Measurements from ENCODE around the gene OR4Q3.

DNA sequence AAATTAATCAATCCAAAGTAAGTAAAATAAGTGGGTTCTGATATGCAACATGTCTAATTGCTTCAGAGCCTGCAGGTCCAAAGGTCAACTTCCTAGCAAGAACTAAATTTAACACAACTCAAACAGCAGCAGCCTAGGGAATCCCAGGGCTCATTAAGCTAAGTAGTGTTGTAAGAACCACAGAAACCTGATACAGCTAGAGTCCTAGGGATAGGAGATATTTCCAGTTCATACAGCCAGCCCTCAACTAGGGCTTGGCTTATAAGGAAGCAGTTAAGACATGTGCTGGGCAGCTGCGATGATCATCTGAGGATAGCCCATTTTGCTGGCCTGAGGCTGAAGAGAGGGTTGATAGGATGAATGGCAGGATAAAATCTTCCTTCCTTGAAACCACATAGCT, at the start of gene OR4Q3:
- TF ChIP-seq, protein P1, sequence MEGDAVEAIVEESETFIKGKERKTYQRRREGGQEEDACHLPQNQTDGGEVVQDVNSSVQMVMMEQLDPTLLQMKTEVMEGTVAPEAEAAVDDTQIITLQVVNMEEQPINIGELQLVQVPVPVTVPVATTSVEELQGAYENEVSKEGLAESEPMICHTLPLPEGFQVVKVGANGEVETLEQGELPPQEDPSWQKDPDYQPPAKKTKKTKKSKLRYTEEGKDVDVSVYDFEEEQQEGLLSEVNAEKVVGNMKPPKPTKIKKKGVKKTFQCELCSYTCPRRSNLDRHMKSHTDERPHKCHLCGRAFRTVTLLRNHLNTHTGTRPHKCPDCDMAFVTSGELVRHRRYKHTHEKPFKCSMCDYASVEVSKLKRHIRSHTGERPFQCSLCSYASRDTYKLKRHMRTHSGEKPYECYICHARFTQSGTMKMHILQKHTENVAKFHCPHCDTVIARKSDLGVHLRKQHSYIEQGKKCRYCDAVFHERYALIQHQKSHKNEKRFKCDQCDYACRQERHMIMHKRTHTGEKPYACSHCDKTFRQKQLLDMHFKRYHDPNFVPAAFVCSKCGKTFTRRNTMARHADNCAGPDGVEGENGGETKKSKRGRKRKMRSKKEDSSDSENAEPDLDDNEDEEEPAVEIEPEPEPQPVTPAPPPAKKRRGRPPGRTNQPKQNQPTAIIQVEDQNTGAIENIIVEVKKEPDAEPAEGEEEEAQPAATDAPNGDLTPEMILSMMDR (IDR thresholded peaks at IDR 0.05): no peak
- no peak for TF ChIP-seq POLR2A (IDR thresholded peaks at IDR 0.05)
